GM13976 (cell line): Measurements from ENCODE around the gene NBEA.

Source experiments
- DNase-seq: peaks from one replicate; pipeline ENCODE4 v3.0.0; 2012; ENCODE audit warnings: low spot score
- CTCF ChIP-seq: IDR thresholded peaks from 2 replicates; pipeline ENCODE4 v1.5.1; 2012; ENCODE audit warnings: borderline replicate concordance, mild to moderate bottlenecking; ENCODE audit not compliant: insufficient read depth; ENCODE audit errors: extremely low read depth, missing control alignments, control extremely low read depth
- in situ Hi-C: fragments of 300-500 bp; cut with MboI; formaldehyde crosslinking; loops from one replicate; pipeline ENCODE4 v1.12.0; 2022; ENCODE audit warnings: low sequenced_read_pairs, mixed read lengths, inconsistent platforms; ENCODE audit not compliant: unreplicated experiment

NBEA gene

DNA sequence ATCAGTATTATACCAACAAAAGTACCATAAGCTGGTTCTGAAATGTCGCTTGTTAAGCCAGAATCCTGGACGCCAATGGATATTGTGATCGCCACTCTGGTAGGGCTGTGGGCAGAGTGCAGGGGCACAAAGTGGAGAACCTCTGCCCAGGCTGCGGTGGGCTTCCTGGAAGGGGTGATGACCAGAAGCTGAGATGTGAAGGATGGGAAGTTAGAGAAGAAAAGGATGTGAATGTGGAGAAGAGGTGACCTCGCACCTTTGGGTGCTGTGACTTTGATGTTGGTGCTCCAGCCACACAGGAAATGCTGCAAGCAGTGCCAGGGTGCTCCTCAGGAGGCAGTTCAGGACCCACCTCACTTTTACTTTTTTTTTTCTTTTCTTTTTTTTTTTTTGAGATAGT is 742.4 kb downstream of the NBEA start:
- TF ChIP-seq CTCF: no peak
- in situ Hi-C loops: no loop called here
- DNase-seq: no peak

DNA sequence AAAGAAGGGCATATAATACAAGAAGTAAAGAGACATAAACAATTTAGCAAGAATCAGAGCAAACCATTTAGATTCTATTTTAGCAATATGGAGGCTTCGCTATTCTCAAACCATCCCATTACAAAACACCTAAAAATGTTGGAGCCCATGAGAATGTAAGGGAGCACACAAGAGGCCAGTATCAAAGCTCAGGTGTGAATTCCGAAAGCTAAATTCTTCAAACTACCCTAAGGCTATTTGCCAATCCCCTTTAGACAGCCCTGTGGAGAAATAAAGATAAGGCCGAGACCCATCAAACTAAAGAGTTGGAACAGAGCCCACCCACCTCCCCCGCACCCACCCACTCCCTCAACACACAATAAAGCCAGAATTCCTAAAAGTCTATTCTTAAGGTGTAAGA is 745.3 kb downstream of the NBEA start:
- DNase-seq: no peak
- in situ Hi-C loops: no loop called here
- no peak for TF ChIP-seq CTCF

GRCh38 chr13:35690581-35691207 is 748.6 kb downstream of the NBEA start:
- TF ChIP-seq CTCF: no peak
- in situ Hi-C loops: no loop called here
- no peak for DNase-seq

DNA sequence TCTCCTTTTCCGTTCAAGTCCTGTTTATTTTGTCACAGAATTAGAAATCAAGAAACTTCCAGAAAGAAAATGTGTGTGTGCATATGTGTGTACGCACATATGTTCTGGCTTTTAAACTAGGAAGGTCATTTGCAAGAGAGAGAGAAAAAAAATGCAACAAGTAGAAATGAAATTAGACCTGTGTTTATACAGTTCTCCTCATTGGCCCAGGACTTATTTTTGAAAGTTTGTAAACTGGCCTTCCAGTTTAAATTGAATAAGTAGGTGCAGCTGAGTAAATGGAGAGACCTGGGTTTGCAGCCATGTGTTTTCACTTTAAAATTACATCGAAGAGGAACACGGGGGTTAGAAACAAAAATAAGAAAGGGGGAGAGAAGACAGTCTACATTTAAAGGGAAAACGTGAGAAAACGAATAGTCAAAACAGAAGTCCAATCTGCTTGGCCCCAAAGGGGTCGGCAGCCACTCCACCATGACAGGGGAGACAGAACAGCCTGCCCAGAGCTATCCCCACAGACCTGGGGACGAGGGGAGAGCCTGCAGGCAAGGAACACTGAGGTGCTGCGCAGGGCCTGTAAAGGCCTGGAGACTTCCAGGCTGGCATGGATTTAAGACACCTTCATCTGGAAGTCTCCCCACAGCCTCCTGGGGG is 751.2 kb downstream of the NBEA start:
- in situ Hi-C loops: no loop called here
- DNase-seq: no peak
- no peak for TF ChIP-seq CTCF

DNA sequence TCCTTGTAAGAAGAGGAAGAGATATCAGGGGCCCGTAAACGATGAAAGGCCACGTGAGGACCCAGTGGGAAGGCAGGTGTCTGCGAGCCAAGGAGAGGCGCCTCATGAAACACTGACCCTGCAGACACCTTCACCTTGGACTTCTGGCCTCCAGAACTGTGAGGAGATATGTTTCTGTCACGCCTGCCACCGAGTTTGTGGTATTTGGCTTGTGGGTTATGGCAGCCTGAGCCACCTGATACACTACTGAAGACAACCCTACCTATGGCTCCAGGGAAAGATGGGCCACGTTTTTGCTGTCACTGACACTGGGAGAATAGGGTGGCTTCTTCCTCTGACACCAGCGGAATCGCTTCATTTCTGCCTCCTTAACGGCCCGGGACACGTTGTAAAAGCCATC is 752.0 kb downstream of the NBEA start:
- DNase-seq: no peak
- in situ Hi-C loops: no loop called here

GRCh38 chr13:35694549-35695447 is 752.7 kb downstream of the NBEA start:
- TF ChIP-seq CTCF: no peak
- DNase-seq: no peak
- in situ Hi-C loops: no loop called here

More for the DNA sequence above, 752.0 kb downstream of the NBEA start:
- no peak for TF ChIP-seq CTCF
